Osteocyte (in vitro differentiated cells): ENCODE measurements around the gene PPP2R5C. TPM values are rescaled to one million over a fixed set of nuclear protein-coding genes. Genes with fewer than 3 reads are reported as not detected.

ENCODE experiments used
- DNase-seq: peaks from one replicate; pipeline ENCODE4 v3.0.0; 2021; ENCODE audit warnings: mixed read lengths; ENCODE audit not compliant: unreplicated experiment; ENCODE audit errors: extremely low spot score
- H3K27ac Mint-ChIP-seq: one replicate; pipeline ENCODE4 v1.8.0; 2021; ENCODE audit warnings: mild to moderate bottlenecking, mixed read lengths; ENCODE audit not compliant: unreplicated experiment
- H3K27me3 Mint-ChIP-seq: one replicate; pipeline ENCODE4 v1.8.0; 2021; ENCODE audit warnings: mixed read lengths; ENCODE audit not compliant: unreplicated experiment
- H3K36me3 Mint-ChIP-seq: one replicate; pipeline ENCODE4 v1.8.0; 2021; ENCODE audit warnings: mixed read lengths; ENCODE audit not compliant: unreplicated experiment
- H3K4me1 Mint-ChIP-seq: one replicate; pipeline ENCODE4 v1.8.0; 2021; ENCODE audit warnings: mixed read lengths; ENCODE audit not compliant: unreplicated experiment
- H3K4me3 Mint-ChIP-seq: one replicate; pipeline ENCODE4 v1.8.0; 2021; ENCODE audit warnings: mild to moderate bottlenecking, moderate library complexity, mixed read lengths; ENCODE audit not compliant: unreplicated experiment
- H3K9me3 Mint-ChIP-seq: one replicate; pipeline ENCODE4 v1.8.0; 2021; ENCODE audit warnings: mixed read lengths; ENCODE audit not compliant: unreplicated experiment
- total RNA-seq: library from RNA; stranded (reverse); gene quantifications from 2 replicates; pipeline ENCODE4 v1.2.1, GENCODE V29; 2021
- TF ChIP-seq, protein P1 (sequence below): fragments of 200-600 bp; sonication (generic); IDR thresholded peaks from 2 replicates; pipeline ENCODE4 v1.5.0; 2021; ENCODE audit warnings: antibody characterized with exemption, mild to moderate bottlenecking, moderate library complexity

PPP2R5C gene
- total RNA-seq, 1 donor from 2014 or later, result 116 TPM

DNA sequence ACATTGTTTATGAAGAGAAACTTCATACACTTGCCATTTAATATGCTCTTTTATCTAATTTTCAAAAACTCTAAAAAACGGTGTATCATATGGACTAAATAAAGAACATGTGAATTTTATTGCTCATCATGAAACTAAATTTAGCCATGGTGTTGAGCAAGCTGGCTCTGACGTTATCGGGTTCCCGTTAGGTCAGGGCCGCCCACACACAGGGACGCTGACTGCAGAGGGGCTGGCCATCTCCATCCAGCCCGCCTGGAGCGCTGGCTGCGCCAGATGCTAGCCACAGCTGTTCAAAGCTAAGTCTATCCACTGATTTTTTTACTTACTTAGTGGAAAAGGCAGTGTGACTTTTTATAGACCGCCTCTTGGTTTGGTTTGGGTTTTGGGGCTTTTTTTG, 166.3 kb downstream of the PPP2R5C start:
- Mint-ChIP-seq H3K4me1 (no peaks in the 10 kb centered on the region), H3K27me3 (no peaks in the 10 kb centered on the region), H3K4me3 (no peak overlapping the region), H3K36me3 (peaks cover 10% of the 10 kb centered on the region), H3K27ac (no peak overlapping the region), H3K9me3 (no peaks in the 10 kb centered on the region)
- DNase-seq, result no peak
- TF ChIP-seq, protein P1, sequence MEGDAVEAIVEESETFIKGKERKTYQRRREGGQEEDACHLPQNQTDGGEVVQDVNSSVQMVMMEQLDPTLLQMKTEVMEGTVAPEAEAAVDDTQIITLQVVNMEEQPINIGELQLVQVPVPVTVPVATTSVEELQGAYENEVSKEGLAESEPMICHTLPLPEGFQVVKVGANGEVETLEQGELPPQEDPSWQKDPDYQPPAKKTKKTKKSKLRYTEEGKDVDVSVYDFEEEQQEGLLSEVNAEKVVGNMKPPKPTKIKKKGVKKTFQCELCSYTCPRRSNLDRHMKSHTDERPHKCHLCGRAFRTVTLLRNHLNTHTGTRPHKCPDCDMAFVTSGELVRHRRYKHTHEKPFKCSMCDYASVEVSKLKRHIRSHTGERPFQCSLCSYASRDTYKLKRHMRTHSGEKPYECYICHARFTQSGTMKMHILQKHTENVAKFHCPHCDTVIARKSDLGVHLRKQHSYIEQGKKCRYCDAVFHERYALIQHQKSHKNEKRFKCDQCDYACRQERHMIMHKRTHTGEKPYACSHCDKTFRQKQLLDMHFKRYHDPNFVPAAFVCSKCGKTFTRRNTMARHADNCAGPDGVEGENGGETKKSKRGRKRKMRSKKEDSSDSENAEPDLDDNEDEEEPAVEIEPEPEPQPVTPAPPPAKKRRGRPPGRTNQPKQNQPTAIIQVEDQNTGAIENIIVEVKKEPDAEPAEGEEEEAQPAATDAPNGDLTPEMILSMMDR, result no peak

DNA sequence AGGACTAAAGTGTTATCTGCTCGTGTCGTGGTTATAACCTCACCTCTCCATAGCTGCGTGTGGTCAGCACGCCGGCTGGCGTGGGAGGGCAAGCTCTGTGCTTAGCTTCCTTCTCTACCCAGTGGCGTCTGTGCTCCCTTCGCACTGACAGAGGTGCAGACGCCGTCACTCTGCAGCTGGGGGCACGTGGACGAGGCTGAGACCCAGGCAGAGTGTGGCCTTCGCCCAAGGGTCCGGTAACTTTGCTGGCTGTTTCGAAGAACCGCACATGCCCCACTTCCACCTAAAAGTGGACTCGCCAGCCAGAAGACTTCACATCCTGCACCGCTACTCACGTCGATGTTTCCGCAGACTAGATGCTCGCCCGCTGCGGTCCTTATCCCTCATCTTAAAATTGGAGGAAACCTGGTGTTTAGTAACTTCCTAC, 166.9 kb downstream of the PPP2R5C start:
- TF ChIP-seq, protein P1, result no peak
- H3K27ac Mint-ChIP-seq, result no peak overlapping the region
- no peak overlapping the region for H3K4me3 Mint-ChIP-seq
- no peaks in the 10 kb centered on the region for H3K9me3 Mint-ChIP-seq
- H3K27me3 Mint-ChIP-seq, result no peaks in the 10 kb centered on the region
- H3K36me3 Mint-ChIP-seq, result peaks cover 7% of the 10 kb centered on the region
- no peaks in the 10 kb centered on the region for H3K4me1 Mint-ChIP-seq
- DNase-seq, result no peak

DNA sequence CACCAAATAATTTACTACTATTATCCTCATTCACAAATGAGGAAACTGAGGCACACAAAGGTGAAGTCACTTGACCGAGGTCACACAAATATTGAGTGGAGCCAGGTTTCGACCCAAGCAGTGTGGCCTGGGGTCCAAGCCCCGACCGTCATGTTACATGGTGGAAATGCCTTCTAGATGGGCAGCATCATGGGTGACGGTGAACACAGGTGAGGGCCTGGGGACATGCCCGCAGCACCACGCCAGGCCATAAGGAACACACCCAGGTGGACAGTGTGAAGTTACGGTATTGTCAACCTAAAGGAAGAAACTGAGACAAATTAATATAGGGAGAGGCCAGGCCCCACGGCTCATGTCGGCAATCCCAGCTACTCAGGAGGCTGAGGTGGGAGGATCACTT, 167.6 kb downstream of the PPP2R5C start:
- Mint-ChIP-seq H3K4me3 (no peak overlapping the region), H3K4me1 (no peaks in the 10 kb centered on the region), H3K9me3 (no peaks in the 10 kb centered on the region), H3K36me3 (peaks cover 7% of the 10 kb centered on the region), H3K27ac (no peak overlapping the region), H3K27me3 (no peaks in the 10 kb centered on the region)
- TF ChIP-seq, protein P1, result no peak
- no peak for DNase-seq

DNA sequence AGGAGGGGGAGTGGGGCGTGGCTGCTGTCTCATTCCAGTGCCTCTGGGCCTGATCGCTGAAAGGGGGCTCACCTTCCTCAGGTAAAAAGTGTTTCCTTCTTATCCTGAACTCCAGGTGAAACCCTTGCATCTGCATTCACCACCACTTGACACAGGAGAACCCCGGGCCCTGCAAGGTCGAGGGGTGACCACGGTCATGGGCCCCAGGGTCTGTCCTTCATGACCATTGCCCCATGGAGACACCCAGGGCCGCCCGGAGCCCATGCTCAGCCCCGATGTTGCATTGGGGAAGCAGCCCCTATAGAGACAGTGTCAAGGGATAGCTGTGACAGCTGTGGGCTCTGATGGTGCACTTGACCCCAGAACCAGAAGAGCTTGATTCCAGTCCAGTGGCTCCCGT, 168.4 kb downstream of the PPP2R5C start:
- Mint-ChIP-seq H3K36me3 (peaks cover 7% of the 10 kb centered on the region), H3K9me3 (no peaks in the 10 kb centered on the region), H3K27ac (no peak overlapping the region), H3K4me1 (no peaks in the 10 kb centered on the region), H3K27me3 (no peaks in the 10 kb centered on the region), H3K4me3 (no peak overlapping the region)
- DNase-seq, result no peak
- TF ChIP-seq, protein P1, result no peak

DNA sequence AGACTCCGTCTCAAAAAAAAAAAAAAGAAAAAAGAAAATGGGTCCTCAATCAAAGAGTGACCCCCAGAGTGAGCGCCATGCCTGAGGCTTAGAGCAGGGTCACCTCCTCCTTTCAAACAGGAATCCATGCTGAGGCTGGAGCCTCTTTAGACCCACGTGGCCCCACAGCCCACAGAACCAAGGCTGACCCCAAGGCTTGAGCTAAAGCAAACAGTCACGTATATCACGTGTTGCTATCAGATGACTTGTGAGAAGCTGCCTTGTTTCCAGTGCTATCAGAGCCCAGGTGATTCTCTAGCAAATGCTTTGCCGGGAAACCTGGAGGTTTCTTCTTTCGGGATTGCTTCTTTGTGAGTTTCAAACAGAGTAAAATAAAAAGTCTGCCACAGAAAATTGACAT, 171.2 kb downstream of the PPP2R5C start:
- H3K9me3 Mint-ChIP-seq, result no peaks in the 10 kb centered on the region
- no peaks in the 10 kb centered on the region for H3K4me1 Mint-ChIP-seq
- TF ChIP-seq, protein P1, result no peak
- no peak for DNase-seq
- H3K36me3 Mint-ChIP-seq, result no peaks in the 10 kb centered on the region
- no peak overlapping the region for H3K4me3 Mint-ChIP-seq
- no peak overlapping the region for H3K27ac Mint-ChIP-seq
- no peaks in the 10 kb centered on the region for H3K27me3 Mint-ChIP-seq
